Measurements from ENCODE around the gene GRK5.

Gene GRK5

GRCh38 chr10:119346095-119346832, 138.9 kb downstream of the GRK5 start:
- Histone ChIP-seq H3K36me3 (ENCODE audit: control insufficient read depth, insufficient read depth, low read length) (no peaks in the 10 kb centered on the region), H3K4me1 (ENCODE audit: control insufficient read depth, insufficient read depth, low read length) (no peaks in the 10 kb centered on the region), H3K9ac (ENCODE audit: low read depth, low read length) (no peak overlapping the region), H3K27me3 (ENCODE audit: control insufficient read depth, insufficient read depth, low read length) (no peaks in the 10 kb centered on the region), H3K4me3 (ENCODE audit: low read depth, low read length) (no peak overlapping the region), H3K9me3 (ENCODE audit: control insufficient read depth, insufficient read depth, low read length) (no peaks in the 10 kb centered on the region)

DNA sequence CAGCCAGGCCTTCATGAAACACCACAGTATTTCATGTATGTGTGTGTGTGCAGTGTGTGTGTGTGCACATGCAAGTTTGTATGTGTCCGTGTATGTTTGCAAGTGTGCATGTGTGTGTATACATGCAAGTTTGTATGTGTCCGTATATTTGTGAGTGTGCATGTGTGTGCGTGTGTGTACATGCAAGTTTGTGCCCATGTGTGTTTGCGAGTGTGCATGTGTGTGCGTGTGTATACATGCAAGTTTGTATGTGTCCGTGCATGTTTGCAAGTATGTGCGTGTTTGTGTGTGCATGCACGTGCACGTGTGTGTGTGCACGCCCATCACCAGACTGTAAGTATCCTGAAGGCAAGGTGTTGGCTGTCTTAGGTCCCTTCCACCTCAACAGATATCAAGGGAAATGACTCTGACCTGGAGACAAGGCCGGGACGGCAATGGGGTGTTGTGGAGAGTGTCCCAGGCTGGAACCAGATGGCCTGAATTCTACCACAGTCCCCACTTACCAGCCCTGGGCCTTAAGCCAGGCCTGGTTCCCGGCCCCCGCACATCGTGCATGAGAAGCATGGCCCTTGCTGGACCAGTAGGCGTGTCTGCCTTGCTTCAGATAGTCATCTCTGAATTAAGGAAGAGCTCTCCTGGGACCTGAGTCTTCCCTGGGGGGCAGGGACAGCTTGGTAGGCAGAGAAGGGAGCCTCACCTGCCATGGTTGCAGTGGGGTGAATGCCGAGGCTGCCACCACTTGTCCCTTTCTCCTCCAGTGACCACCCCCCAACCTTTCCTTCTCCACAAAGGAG, 140.0 kb downstream of the GRK5 start:
- Histone ChIP-seq H3K4me3 (ENCODE audit: low read depth, low read length) (no peak overlapping the region), H3K36me3 (ENCODE audit: control insufficient read depth, insufficient read depth, low read length) (no peaks in the 10 kb centered on the region), H3K9me3 (ENCODE audit: control insufficient read depth, insufficient read depth, low read length) (no peaks in the 10 kb centered on the region), H3K9ac (ENCODE audit: low read depth, low read length) (no peak overlapping the region), H3K4me1 (ENCODE audit: control insufficient read depth, insufficient read depth, low read length) (no peaks in the 10 kb centered on the region), H3K27me3 (ENCODE audit: control insufficient read depth, insufficient read depth, low read length) (no peaks in the 10 kb centered on the region)

GRCh38 chr10:119348106-119348505, 140.7 kb downstream of the GRK5 start:
- H3K36me3 ChIP-seq (ENCODE audit: control insufficient read depth, insufficient read depth, low read length) = no peaks in the 10 kb centered on the region
- no peaks in the 10 kb centered on the region for H3K27me3 ChIP-seq (ENCODE audit: control insufficient read depth, insufficient read depth, low read length)
- H3K9ac ChIP-seq (ENCODE audit: low read depth, low read length) = no peak overlapping the region
- H3K9me3 ChIP-seq (ENCODE audit: control insufficient read depth, insufficient read depth, low read length) = no peaks in the 10 kb centered on the region
- no peaks in the 10 kb centered on the region for H3K4me1 ChIP-seq (ENCODE audit: control insufficient read depth, insufficient read depth, low read length)
- no peak overlapping the region for H3K4me3 ChIP-seq (ENCODE audit: low read depth, low read length)

DNA sequence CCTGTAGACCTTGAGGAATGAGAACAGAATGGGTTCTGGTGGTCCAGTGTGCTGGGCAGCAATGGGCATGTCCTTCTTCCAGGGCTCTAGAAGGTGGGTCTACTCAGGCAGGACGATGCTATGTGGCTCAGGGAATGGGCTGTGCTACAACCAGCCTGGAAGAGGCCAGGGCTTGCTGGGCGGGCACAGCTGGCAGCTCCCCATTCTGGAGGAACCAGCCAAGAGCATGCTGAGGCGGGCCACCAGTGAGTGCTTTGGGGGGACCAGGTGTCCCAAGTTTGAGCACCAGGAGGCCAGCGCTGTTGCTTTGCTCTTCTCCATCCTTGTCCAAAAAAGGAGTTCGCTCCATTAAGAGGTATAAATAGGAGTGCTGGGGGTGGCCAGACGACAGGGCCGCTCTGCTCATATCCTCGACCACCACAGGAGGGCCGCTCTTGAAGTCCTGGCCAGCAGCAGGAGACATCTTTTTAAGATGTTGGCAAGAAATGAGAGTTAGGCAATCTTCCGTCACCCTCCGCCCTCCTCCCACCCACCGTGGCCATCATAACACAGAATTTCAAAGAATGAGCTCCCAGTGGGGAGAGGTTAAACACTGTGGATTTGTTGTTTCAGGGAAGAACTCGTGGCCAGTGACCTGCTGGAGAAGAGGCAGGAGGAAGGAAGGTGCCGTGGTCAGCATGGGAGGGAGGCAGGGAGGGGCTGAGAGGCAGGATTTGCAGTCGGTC, 141.3 kb downstream of the GRK5 start:
- H3K9me3 ChIP-seq (ENCODE audit: control insufficient read depth, insufficient read depth, low read length) = no peaks in the 10 kb centered on the region
- H3K36me3 ChIP-seq (ENCODE audit: control insufficient read depth, insufficient read depth, low read length) = no peaks in the 10 kb centered on the region
- H3K27me3 ChIP-seq (ENCODE audit: control insufficient read depth, insufficient read depth, low read length) = no peaks in the 10 kb centered on the region
- H3K4me3 ChIP-seq (ENCODE audit: low read depth, low read length) = no peak overlapping the region
- no peak overlapping the region for H3K9ac ChIP-seq (ENCODE audit: low read depth, low read length)
- H3K4me1 ChIP-seq (ENCODE audit: control insufficient read depth, insufficient read depth, low read length) = no peaks in the 10 kb centered on the region

GRCh38 chr10:119349341-119349740, 142.0 kb downstream of the GRK5 start:
- Histone ChIP-seq H3K4me3 (ENCODE audit: low read depth, low read length) (no peak overlapping the region), H3K36me3 (ENCODE audit: control insufficient read depth, insufficient read depth, low read length) (no peaks in the 10 kb centered on the region), H3K9ac (ENCODE audit: low read depth, low read length) (no peak overlapping the region), H3K4me1 (ENCODE audit: control insufficient read depth, insufficient read depth, low read length) (no peaks in the 10 kb centered on the region), H3K27me3 (ENCODE audit: control insufficient read depth, insufficient read depth, low read length) (no peaks in the 10 kb centered on the region), H3K9me3 (ENCODE audit: control insufficient read depth, insufficient read depth, low read length) (no peaks in the 10 kb centered on the region)

DNA sequence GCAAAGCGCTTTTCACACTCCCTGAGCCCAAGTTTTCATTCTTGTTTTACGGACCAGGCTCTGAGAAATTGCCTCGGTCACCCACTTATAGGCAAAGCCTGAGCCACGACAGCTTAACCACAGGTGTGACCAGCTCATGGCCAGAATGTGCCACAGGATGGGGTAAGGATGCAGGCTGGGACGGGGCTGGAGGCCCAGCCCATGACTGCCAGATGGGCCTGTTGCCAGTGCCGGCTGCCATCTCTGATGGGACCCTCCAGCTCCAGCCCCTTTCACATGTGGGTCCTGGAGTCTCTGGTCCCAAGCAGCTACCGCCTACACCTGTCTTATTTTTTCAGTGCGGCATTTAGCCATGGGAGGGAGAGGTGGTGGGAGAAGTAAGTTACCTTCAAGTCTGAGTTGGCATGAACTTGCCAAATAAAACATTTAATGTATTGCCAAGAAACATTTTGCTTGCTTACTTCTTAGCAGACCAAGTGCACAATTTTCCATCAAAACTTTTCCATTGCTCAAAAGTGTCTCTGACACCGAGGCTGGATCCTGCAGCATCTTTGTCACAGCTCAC, 142.6 kb downstream of the GRK5 start:
- no peaks in the 10 kb centered on the region for H3K9me3 ChIP-seq (ENCODE audit: control insufficient read depth, insufficient read depth, low read length)
- no peaks in the 10 kb centered on the region for H3K4me1 ChIP-seq (ENCODE audit: control insufficient read depth, insufficient read depth, low read length)
- no peaks in the 10 kb centered on the region for H3K27me3 ChIP-seq (ENCODE audit: control insufficient read depth, insufficient read depth, low read length)
- no peak overlapping the region for H3K4me3 ChIP-seq (ENCODE audit: low read depth, low read length)
- no peak overlapping the region for H3K9ac ChIP-seq (ENCODE audit: low read depth, low read length)
- H3K36me3 ChIP-seq (ENCODE audit: control insufficient read depth, insufficient read depth, low read length) = no peaks in the 10 kb centered on the region

GRCh38 chr10:119350502-119351097, 143.2 kb downstream of the GRK5 start:
- Histone ChIP-seq H3K9me3 (ENCODE audit: control insufficient read depth, insufficient read depth, low read length) (peaks cover under 1% of the 10 kb centered on the region), H3K36me3 (ENCODE audit: control insufficient read depth, insufficient read depth, low read length) (no peaks in the 10 kb centered on the region), H3K4me3 (ENCODE audit: low read depth, low read length) (no peak overlapping the region), H3K27me3 (ENCODE audit: control insufficient read depth, insufficient read depth, low read length) (no peaks in the 10 kb centered on the region), H3K4me1 (ENCODE audit: control insufficient read depth, insufficient read depth, low read length) (no peaks in the 10 kb centered on the region), H3K9ac (ENCODE audit: low read depth, low read length) (no peak overlapping the region)

- Histone ChIP-seq H3K27me3 (ENCODE audit: control insufficient read depth, insufficient read depth, low read length) (no peaks in the 10 kb centered on the region), H3K4me3 (ENCODE audit: low read depth, low read length) (no peak overlapping the region), H3K36me3 (ENCODE audit: control insufficient read depth, insufficient read depth, low read length) (no peaks in the 10 kb centered on the region), H3K4me1 (ENCODE audit: control insufficient read depth, insufficient read depth, low read length) (no peaks in the 10 kb centered on the region), H3K9me3 (ENCODE audit: control insufficient read depth, insufficient read depth, low read length) (peaks cover 6% of the 10 kb centered on the region), H3K9ac (ENCODE audit: low read depth, low read length) (no peak overlapping the region)
Observed at GRCh38 chr10:119351189-119351588, 143.8 kb downstream of the GRK5 start.

GRCh38 chr10:119352042-119352441, 144.7 kb downstream of the GRK5 start:
- no peak overlapping the region for H3K9ac ChIP-seq (ENCODE audit: low read depth, low read length)
- peaks cover 13% of the 10 kb centered on the region for H3K9me3 ChIP-seq (ENCODE audit: control insufficient read depth, insufficient read depth, low read length)
- no peaks in the 10 kb centered on the region for H3K27me3 ChIP-seq (ENCODE audit: control insufficient read depth, insufficient read depth, low read length)
- no peaks in the 10 kb centered on the region for H3K4me1 ChIP-seq (ENCODE audit: control insufficient read depth, insufficient read depth, low read length)
- H3K36me3 ChIP-seq (ENCODE audit: control insufficient read depth, insufficient read depth, low read length) = no peaks in the 10 kb centered on the region
- H3K4me3 ChIP-seq (ENCODE audit: low read depth, low read length) = no peak overlapping the region

DNA sequence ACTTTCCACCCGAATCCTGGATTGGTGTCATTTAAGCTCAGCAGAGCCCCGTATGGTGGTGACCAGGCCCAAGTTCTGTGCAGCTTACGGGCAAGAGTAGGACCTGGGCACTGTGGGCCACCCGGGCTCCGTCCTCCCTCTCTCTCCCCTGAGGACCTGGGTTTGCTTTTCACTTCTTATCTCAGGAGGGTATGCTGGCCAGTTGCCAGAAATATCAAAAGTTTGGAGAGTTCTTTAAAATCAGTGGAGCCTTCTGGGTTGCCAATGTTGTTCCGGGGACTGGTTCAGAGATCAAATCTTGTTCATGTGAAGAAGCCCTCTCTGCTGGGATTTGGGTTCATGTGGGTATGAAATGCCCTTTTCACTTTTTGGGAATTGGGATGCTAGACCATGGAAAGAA, 145.4 kb downstream of the GRK5 start:
- no peaks in the 10 kb centered on the region for H3K4me1 ChIP-seq (ENCODE audit: control insufficient read depth, insufficient read depth, low read length)
- peaks cover 13% of the 10 kb centered on the region for H3K9me3 ChIP-seq (ENCODE audit: control insufficient read depth, insufficient read depth, low read length)
- no peaks in the 10 kb centered on the region for H3K27me3 ChIP-seq (ENCODE audit: control insufficient read depth, insufficient read depth, low read length)
- no peak overlapping the region for H3K4me3 ChIP-seq (ENCODE audit: low read depth, low read length)
- no peaks in the 10 kb centered on the region for H3K36me3 ChIP-seq (ENCODE audit: control insufficient read depth, insufficient read depth, low read length)
- H3K9ac ChIP-seq (ENCODE audit: low read depth, low read length) = no peak overlapping the region

DNA sequence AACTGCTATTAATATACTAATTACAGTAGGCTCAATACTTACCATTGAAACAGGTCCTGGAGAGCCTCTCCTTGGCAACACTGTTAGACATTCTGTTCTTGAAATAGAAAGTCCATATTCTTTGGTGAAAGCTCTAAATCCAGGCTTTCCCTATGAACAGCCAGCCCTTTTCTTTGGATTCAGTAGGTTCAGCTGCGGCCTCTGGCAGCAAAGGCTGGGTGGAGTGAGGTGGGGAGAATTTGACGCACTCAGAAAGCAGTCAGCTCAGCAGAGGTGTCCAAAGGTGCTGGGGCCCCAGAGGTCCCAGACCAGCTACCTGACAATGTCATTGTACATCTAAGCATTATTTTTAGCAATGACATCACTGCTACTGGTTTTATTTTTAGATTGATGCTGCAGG, 146.1 kb downstream of the GRK5 start:
- no peak overlapping the region for H3K4me3 ChIP-seq (ENCODE audit: low read depth, low read length)
- no peaks in the 10 kb centered on the region for H3K36me3 ChIP-seq (ENCODE audit: control insufficient read depth, insufficient read depth, low read length)
- peaks cover 13% of the 10 kb centered on the region for H3K9me3 ChIP-seq (ENCODE audit: control insufficient read depth, insufficient read depth, low read length)
- H3K4me1 ChIP-seq (ENCODE audit: control insufficient read depth, insufficient read depth, low read length) = no peaks in the 10 kb centered on the region
- H3K27me3 ChIP-seq (ENCODE audit: control insufficient read depth, insufficient read depth, low read length) = no peaks in the 10 kb centered on the region
- H3K9ac ChIP-seq (ENCODE audit: low read depth, low read length) = no peak overlapping the region
